SKM-1 (cell line): ENCODE measurements around the gene KCNH4.
A peak's percentile ranks its signal among the peaks of the same experiment; 100 is the strongest.

ENCODE experiments used
- DNase-seq: peaks from one replicate; lab custom pipeline; 2025; ENCODE audit not compliant: unreplicated experiment; lab: John Stamatoyannopoulos, UW

KCNH4 gene

DNA sequence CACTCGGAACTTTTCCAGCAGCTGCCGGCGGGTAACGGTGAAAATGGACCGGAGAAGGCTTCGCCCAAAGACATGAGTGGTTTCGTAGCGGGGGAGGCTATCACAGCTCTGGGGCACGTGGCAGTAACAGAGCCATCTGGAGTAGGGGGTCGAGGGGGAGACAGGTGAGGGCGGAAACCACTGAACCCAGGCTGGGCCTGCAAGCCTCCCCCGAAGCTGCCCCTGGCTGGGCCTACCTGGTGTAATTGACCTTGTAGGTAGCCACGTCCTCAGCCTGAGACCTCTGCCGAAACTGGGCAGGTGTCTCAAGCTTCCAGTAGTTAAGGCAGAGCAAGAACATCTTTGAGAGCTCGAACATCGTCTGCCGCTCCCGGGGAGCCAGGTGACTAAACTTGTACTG, 61.6 kb downstream of the KCNH4 start:
- DNase-seq, result no peak

DNA sequence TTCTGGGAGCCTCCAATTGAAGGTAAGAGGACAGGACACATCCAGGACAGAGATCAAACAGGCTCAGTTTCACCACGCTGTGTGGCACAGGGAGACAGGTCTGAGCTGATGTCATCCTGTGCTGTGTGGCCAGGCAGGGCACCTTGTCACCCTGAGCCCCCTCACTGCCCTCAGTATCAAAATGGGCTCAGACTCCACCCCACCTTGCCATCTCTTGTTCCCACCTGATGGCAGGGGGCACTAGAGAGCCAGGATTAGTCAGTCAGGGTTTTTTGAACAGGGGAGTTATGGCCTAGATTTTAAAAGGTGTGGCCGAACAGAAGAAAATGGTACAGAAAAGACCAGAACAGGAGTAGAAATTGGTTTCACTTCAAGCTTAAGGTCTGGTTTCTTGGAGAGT, 62.4 kb downstream of the KCNH4 start:
- DNase-seq, result peak; percentile 12

DNA sequence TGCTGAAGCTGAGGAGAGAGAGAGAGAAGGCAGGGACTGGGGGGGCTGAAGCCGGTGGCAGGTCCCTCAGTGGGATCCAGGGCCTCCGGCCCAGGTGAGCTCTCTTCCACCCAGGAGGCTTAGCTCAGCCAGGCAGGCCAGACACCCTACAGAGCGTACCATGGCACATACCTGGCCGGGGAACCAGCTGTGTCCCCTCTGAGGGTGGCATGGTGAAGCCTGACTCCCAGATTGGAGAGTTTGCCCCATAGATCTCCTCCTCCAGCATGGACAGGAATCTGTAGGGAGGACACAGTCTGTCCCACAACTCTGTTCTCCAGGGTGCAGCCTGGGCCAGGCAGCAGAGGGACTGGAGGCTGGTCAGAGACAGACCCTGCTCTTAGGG, 62.8 kb downstream of the KCNH4 start:
- no peak for DNase-seq

DNA sequence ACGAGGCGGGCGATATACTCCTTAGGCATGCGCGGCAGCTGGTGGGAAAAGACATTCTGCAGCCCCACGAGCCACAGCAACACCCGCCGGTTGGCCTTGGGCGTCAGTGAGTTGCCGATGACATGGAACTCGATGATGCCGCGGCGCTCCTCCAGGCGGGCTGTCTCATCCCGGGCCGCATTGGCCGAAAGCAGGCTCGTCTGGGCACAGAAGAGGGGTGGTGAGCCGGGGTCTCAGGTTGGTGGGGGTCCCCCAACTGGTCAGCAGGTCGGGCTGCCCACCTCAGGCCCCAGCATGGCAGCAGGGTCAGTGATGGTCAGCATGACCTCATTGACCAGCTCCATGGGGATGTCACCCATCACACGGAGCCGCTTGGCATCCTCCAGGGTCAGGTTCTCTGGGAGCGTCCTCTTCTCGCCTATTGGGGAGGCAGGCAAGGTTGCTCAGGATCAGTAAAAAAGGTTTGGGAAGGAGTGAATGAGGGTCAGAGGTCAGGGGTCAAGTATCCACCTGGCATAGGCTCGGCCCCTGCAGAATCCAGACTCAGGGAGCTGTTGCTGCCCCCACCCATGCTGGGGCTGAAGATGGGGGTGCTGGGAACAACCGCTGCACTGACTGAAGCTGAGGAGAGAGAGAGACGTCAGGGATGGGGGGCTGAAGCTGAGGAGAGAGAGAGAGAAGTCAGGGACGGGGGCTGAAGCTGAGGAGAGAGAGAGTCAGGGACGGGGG, 63.4 kb downstream of the KCNH4 start:
- no peak for DNase-seq

DNA sequence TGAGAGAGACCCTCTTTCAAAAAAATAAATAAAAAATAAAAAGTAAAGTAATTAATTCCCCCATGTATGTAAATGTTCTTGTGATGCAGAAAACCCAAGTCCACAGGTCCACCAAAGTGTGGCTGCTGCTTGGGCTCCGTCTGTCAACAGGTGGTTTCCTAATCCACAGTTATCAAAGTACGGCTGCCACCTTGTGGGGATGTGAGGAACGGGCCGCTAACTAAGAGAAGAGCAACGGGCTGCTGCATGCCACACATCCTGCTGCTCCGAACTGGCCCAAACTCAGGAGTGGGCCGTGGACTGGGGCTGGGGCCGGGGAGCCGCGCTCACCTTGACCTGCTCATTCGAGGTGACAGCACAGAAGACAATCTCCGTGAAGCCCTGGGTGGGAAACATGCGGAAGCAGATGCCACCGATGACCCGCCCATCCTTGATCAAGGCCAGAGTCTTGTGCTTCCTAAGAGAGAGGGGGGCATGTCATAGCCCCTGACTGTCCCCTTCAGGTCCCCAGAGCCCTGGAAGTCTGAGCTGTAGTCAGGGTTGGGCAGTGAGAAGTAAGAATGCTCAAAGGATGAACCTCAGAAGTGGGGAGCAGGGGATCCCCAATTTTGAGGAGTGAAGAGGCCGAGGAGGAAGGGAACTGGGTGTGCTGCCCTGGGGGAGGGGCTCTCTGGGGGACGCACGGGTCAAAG, 64.1 kb downstream of the KCNH4 start:
- DNase-seq, result peak; percentile 67

DNA sequence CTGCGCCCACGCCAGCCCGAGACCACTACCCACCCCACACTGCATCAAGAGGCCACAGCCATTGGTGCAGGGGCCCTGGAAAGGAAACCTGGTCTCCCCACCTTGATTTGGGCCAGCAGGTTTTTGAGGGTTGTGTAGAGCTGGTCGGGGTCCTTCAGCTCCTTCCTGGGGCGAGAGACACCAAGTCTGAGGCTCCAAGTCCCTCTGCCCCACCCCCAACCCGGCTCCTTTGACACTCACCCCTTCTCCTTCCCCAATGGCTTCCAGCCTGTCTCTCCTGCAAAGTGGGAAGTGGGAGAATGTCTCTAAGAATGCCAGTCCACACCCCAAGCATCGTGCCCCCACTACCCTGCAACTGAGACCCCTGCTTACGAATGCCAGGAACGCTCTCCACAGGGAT, 66.8 kb downstream of the KCNH4 start:
- no peak for DNase-seq

DNA sequence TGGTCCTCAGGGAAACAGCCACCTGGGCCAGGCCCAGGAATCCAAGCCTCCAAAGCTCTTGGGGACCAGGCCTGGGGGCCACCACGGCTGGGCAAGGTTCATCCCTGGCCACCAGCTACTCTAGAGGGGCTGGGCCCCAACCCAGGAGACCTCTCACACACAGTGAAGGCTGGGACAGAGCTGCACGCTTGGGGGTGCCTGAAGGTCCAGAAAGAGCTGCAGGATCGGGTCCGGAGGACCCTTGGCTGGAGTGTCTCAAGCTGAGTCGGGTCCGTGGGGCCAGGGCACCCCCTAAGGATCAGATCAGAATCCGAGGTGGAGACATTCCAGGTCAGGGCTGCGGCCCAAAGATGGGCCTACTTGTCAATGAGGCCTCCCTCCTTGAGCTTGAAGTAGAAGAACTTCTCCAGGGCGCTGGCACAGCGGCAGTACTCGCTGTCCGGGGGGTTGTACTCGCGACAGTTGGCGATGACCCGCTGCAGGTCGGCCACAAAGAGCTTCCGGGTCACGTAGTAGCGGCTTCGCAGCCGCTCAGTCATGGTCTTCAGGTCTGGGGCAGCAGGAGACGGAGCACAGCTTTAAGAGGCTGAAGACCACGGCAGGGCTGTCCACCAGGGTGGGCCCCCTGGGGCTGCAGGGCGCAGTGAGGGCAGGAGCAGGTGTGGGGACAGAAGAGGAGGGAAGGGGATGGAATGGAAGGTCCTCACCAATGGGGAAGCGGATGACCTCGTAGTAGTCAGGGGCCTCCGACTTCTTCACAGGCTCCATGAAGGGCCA, 67.5 kb downstream of the KCNH4 start:
- no peak for DNase-seq

DNA sequence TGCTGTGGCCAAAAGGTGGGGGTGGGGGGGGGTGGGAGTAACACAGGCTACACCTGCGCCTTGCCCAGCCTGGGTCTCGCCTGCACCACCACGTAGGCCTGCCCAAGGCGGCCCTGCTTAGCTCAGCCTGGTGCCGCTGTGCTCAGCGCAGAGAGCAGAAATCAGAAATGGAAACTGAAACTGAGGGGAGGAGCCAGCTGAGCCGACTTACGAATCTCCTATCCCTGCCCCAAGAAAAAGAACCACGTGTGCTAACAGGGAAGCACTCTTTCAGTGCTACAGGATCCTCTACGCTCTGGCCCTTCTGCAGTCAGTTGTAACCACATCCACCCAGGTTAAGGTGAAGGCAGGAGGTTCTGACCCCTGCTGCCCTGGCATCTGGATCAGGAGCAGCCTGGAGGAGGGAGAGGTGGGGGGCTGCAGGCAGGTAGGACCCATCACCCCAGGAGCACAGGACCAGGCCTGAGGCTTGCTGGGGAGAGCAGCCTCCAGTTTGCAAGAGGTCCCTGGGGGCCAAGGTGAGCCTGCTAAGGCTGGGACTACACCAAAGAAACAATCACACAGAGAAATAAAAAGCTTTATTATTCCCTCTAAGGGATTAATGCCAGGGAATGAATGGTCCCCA, 68.3 kb downstream of the KCNH4 start, which contains the start of gene DHX58:
Gene DHX58, minus strand, starts transcription at position 163 of the 625 bp plus-strand sequence. CDS start 822 bp downstream, outside the sequence.
- peak; percentile 76 for DNase-seq

DNA sequence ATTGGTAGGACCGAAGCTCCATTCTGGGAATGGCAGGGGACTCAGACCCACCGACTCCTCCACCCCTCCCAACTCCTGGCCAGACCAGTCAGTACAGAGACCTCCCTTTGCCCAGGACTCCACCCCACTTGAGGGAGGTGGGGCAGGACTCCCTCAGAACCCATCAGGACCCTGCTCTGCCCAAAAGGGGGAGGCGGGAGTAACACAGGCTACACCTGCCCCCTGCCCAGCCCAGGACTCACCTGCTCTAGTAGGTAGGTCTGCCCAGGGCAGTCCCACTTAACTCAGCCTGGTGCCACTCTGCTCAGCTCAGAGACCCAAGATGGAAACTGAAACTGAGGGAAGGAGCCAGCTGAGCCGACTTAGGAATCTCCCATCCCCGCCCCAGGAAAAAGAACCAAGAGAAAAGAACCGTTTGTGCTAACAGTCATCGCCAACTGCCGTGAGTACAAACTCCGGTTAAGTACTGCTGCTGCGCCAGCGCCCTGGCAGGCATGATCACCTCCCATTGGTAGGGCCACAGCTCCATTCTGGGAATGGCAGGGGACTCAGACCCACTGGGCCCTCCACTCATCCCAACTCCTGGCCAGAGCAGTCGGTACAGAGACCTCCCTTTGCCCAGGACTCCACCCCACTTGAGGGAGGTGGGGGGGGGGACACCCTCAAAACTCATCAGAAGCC, 68.9 kb downstream of the KCNH4 start:
- no peak for DNase-seq

DNA sequence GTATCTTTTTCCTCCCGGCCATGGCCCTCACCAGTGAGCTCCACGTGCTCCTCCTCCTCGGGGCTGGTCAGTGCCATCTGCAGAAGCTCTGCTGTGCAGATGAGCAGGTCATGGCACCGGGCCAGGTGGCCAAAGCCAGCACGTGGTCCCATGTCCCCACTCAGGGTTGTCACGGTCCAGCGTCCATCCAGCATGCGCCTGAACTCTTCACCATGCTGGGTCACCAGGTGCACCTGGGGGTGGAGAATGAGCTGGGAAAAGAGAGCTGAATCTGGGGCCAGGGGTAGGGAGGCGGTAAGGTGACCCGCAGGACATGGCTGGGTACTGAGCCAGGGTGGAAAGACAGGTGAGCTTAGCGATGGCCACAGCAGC, 69.7 kb downstream of the KCNH4 start:
- DNase-seq, result no peak

DNA sequence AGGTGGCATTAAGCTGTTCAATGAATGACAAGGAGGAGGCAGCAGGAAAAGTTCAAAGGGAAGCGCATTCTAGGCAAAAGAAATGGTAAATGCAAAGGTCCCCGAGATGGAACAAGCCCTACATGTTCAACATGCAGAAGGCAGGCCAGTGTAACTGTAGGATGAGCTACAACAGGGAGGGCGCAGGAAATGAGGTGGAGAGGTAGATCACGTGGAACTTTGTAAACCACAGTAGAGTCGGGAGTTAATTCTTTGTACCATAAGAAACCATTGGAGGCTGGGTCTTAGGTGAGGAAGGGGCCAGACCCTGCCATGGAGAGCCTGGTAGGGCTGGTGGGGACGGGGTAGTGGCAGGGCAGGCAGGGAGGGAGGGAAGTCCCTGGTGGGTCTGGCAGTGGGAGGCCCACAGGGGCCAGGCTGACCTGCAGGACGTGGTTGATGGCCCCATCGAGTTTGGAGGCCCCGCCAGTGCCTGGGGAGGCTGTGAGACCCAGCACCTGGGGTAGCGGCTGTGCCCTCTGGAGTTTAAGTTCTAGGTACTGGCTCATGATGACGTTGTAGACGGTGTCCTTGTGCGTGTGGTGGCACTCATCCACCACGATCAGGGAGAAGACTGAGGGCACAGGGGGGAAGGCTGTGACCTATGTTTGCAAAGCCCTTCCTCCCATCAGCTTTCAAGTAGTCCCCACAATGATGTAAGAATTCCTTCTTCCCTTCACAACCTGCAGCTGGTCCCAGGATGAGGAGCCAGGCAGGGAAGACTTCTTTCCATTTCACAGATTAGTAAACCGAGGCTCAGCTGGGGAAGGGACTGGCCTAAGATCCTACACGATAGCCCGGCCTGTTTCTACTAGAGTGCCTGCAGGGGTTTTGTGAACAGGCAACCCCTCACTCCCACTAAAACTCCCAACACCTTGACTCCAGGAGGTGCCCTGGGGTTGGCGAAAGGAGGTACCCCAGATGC, 70.4 kb downstream of the KCNH4 start:
- no peak for DNase-seq

DNA sequence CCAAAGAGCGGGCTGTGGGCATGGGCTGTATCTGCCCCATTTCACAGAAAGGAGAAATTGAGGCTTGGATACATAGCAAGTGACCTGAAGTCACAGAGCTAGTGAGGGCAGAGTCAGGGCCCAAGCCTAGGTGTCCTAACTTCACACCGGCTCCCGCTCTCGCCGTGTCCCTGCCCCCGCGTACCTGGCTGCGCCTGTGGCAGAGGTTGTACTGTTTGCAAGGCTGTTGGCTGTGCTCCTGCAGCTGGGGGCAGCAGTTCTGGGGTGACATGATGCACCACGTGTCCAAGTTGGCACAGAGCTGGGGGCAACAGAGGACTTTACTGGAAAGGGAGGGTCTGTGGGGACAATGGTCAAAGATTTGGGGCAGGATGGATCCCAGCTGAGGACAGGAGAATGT, 71.9 kb downstream of the KCNH4 start:
- DNase-seq, result no peak

DNA sequence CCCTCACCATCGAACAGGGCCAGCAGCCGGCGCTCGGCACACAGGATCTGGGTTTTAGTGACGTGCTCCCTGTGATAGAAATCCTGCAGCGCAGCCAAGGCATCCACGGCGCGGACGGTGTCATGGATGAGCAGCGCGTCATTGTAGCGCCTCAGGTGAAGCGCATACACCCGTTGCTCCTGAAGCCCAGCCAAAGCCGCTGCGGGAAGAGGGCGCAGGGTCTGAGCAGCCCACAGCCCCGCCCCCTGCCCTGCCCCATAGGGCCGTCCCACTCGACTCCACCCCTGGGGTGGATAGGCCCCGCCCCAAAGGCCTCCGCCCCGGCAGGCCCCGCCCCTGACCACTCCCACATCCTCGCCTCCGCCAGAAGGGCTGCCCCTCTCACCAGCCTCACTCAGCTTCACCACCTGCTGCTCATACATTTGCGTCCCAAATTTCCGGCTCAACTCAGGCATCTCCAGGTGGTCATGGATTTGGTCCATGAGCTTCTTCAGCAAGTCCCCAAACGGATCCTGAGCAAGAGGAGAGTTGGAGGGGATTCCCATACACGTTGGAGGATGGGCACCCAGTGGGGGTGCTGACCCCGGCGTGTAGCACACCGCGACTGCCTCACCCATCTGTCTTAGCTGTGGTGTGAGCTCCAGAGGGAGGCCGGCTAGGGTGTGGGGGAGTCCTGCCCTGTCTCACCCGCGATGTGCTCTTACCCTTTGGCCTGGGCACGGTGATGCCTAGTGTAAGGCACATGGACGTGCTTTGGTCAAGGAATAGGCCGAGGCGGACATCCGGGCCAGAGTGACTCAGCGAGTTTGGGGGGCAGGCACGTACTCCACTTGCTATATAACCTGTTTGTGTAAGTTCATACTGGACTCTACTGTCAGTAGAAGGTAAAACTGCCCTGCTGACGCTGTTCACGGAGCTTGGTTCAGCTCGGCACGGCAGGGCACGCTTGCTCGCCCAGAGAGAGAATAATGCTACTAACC, 73.1 kb downstream of the KCNH4 start:
- no peak for DNase-seq

DNA sequence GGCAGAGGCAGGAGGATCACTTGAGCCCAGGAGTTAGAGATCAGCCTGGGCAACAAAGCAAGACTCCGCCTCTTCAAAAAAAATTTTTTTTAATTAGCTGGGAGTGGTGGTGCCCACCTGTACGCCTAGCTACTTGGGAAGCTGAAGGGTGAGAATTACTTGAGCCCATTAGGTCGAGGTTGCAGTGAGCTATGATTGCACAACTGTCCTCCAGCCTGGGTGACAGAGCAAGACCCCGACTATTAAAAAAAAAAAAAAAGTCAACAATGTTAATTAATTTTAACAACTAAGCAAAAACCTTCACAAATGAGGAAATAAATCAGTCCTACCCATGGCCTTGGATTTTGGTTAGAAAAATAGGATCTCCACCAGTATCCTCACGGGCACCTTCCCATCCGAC, 73.8 kb downstream of the KCNH4 start:
- DNase-seq, result no peak
